Stimulated activated CD4-positive, alpha-beta T cell treated with anti-CD3 and anti-CD28 coated beads, Interleukin-12 subunit alpha, Interleukin-12 subunit beta, amount 100 ng/mL, for 4 hours (primary cell): ENCODE measurements around the gene ZNF518B.
"Not testable (repeated sequence)": the region's sequence is repeated elsewhere in the genome, so short reads cannot be mapped to it uniquely, and the experiment has no call there.

ENCODE experiments used
- DNase-seq: peaks from one replicate; pipeline ENCODE4 v3.0.0-alpha.2; 2020

Gene ZNF518B

GRCh38 chr4:10456595-10457254 is 501 bp downstream of the ZNF518B start:
- DNase-seq, result peak; percentile 53

GRCh38 chr4:10456260-10456594 is 999 bp downstream of the ZNF518B start:
- no peak for DNase-seq

DNA sequence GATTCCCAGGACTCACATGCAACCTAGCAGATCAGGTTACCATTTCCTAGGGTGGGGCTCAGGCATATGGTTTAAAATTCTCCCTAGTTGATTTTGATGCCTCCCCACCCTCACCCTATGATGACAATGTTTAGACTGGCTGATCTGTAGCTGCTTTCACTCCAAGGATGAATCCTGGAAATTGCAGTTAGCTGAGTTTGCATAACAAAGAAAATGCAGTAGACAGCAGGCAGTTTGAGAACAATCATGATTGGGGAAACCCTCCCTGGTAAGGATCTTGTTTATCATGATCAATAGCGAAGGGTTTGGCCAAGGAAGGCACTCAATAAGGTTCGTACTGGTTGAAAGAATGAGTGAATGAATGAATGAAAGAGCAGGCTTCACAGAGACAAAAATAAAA is 2.1 kb downstream of the ZNF518B start:
- no peak for DNase-seq

- DNase-seq, result no peak
These were observed 2.5 kb downstream of the ZNF518B start for GRCh38 chr4:10454726-10455125.

DNA sequence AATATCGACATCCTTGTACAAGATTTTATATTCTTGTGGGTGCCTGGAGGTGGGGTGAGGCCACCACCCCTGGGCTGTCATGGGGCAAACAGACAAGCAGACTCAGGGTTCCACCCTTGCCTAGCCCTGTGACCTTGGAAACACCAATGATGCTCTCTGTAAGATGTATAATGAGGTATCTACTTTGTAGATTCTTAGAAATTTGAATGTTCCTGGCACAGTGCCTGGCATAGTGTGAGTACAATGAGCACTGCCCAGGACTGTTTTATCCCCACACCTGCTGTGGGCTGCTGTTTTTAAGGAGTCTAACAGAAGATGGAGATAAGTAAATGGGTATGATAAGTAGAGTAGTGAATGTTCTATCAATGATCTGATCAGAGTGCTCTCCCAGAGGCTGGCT is 3.1 kb downstream of the ZNF518B start:
- no peak for DNase-seq

GRCh38 chr4:10448991-10449390 is 8.2 kb downstream of the ZNF518B start:
- DNase-seq, result no peak

GRCh38 chr4:10442976-10443375 is 14.2 kb downstream of the ZNF518B start:
- DNase-seq, result no peak

DNA sequence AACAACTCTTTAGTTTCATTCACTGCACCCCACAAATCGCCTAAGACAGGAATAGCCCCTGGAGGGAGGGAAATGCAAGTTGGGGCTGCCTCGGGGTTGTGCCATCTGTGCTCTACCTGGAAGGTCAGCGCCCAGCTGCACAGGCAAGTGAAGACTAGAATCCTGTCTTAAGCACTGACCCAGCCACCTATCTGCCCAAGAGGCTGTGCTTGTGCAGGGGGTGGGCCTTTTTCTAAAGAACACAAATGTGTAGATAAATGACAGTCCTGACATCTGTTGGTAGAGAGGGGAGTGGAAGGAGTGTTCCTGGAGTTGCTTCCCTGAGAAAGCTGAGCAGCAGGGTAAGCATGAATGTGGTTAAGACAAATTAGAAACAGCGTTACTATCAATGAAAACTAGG is 15.7 kb downstream of the ZNF518B start:
- DNase-seq, result no peak

GRCh38 chr4:10438924-10439323 is 18.3 kb downstream of the ZNF518B start:
- DNase-seq, result no peak

- DNase-seq, result no peak
These were observed 19.5 kb downstream of the ZNF518B start for GRCh38 chr4:10437735-10438134.

GRCh38 chr4:10427680-10428079 is 29.5 kb downstream of the ZNF518B start:
- DNase-seq, result not testable (repeated sequence)

DNA sequence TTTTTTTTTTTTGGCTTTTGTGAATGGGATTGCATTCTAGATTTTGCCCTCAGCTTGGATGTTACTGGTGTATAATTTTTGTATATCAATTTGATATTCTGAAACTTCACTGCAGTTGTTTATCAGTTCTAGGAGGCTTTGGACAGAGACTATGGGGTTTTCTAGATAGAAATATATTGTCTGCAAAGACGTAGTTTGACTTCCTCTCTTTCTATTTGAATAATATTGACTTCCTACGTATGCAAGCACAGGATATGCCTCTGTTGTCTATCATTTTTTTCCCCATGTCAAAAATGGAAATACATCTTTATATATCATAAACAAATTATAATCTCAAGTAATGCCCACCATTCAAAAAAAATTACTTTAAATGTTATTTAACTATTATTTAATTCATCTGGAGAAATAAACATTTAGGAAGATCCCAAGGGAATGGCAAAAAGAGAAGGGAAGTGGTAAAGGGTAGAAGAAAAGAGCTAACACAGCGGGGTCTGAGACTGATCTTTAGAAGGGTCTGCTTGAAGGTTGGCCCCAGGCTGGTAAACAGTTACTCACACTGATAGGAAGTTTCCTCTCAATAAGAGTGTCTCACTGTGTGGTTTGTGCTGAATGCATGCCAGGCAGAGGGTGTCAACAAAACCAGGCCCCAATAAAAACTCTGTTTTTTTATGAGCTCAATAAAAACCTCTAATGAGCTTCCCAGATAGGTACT is 35.7 kb downstream of the ZNF518B start:
- DNase-seq, result no peak

DNA sequence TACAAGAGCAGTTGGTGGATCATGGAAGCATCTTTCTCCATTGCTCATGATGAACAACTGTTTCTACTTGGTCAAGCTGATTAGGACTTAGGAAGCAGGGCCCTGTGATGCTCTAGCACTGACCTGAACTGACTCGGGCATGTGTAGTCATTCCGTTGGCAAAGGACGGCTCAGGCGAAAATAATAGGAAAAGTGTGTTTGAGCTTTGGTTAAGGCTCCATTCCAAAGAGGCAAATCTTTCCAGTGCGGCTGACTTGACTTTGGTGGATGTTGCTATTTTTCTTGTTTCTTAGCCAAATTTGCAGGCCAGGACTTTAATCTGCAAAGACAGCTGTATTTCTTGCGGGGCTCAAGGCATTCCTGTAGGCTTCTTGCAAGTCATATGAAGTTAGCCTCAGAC is 39.5 kb downstream of the ZNF518B start:
- no peak for DNase-seq

- DNase-seq, result no peak
These were observed 40.8 kb downstream of the ZNF518B start for GRCh38 chr4:10416441-10416840.

DNA sequence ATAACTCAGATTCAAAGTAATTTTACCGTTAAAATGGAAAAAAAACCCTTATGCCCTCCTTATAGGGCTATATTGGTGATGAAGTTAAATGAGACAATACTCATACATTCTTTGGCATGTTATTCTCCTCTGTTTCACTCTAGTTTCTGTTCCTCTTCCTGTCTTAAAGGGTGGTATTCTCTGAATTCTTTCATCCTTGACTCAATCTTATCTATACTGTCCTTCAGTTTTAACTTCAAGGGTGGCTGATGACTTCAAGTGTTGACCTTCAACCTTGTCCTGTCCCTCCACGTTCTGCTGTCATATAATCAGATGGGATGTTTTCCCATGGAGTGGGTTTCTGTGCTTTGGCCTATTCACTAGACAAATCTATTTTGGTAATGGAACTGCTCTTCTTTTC is 44.0 kb downstream of the ZNF518B start:
- no peak for DNase-seq

DNA sequence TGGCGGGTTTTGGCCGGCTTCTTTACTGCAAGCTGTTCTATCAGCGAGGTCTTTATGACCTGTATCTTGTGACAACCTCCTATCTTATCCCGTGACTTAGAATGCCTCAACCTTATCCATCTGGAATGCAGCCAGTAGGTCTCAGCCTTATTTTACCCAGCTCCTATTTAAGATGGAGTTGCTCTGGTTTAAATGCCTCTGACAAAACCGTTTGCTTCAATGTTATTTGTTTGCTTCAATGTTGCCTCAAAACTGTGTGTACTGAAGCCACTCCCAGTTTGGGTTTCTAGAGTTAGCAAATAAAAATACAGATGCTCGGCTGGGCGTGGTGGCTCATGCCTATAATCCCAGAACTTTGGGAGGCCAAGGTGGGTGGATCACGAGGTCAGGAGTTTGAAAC is 51.6 kb downstream of the ZNF518B start:
- DNase-seq, result no peak

DNA sequence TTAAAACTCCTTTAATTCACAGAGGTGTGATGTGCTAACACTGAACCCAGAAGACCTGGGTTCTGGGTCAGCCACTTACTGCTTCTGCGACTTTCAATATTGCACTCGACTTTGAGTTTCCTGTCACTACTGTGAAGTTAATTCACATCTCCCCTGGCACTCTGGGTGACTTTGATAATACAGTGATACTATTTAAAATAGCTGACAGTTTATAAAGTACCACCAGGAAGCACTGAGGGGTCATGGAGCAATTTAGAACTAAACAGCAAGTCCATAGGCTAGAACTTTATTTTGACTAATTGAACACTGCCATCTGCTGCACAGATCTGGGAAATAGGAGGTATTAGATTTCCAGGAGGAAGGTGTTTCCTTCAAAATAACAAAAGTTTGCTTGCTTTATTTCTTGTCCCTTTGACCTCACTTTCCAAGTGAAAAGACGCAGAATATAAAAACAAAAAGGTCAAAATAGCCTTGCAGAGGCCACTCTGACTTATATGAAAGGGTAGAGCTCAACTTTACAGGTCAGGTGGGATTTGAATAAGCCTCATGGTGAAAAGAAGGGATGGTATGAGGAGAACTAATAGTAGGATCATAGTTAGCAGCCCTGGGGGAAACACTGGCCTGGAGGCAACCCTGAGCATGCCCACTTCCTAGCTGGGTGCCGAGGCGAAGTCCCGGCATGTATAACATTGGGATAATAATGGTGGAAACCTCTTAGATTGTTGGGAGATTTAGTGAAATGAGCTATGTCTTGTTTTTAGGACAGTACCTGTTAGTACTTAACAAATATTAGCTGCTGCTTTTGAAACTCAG is 53.4 kb downstream of the ZNF518B start:
- DNase-seq, result no peak

DNA sequence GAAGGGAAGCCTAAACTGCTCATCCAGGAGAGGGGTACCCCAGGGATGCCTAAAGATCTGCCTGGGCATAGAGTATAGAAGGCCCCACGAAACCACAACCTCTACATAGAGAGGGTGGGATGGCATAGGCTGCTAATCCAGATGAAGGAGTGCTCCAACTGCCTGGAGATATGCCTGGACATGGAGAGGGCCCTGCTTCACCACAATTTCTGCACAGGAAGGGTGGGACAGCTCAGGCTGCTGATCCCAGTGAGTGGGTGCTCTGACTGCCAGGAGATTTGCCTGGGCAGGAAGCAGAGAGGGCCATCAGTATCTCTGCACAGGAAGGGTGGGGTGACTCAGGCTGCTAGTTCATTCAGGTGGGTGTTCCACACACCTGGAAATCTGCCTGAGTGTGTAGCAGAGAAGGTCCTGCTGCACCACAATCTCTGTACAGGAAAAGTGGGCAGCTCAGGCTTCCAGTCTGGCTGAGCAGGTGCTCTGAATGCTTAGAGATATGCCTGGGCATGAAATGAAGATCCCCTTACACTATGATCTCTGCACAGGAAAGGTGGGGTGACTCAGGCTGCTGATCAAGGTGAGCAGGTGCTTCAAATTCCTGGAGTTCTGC is 61.1 kb downstream of the ZNF518B start:
- DNase-seq, result no peak
